Upper lobe of left lung (tissue), 6 donors: ENCODE results near the gene ZNF205. TPM values are rescaled to one million over a fixed set of nuclear protein-coding genes. Genes with fewer than 3 reads are reported as not detected.
A peak's percentile ranks its signal among the peaks of the same experiment; 100 is the strongest.

ENCODE experiments used
- ATAC-seq, 2 donors: fragments of 200-7000 bp; cut with Tn5 transposase; one replicate each; pipeline ENCODE4 v1.9.1; 2022; ENCODE audit warnings: mild to moderate bottlenecking in 2 of 2, moderate library complexity in 2 of 2; ENCODE audit not compliant: low FRiP score in 2 of 2
- DNase-seq, 2 donors: peaks; one replicate each; pipeline ENCODE4 v3.0.0-alpha.2; 2019 to 2020
- H3K27ac ChIP-seq, 4 donors: fragments of 200-600 bp; sonication (generic); one replicate each; pipeline ENCODE4 v1.5.1; 2016 to 2019
- H3K27me3 ChIP-seq, 4 donors: fragments of 200-600 bp; sonication (generic); one replicate each; pipeline ENCODE4 v1.5.1; 2017 to 2019
- H3K36me3 ChIP-seq, 4 donors: fragments of 200-600 bp; sonication (generic); one replicate each; pipeline ENCODE4 v1.5.1; 2016 to 2019
- H3K4me1 ChIP-seq, 4 donors: fragments of 200-600 bp; sonication (generic); one replicate each; pipeline ENCODE4 v1.5.1; 2018 to 2019
- H3K4me3 ChIP-seq, 4 donors: fragments of 200-600 bp; sonication (generic); one replicate each; pipeline ENCODE4 v1.5.1; 2017 to 2019; ENCODE audit warnings: mild to moderate bottlenecking in 2 of 4, moderate library complexity in 1 of 4
- H3K9me3 ChIP-seq, 4 donors: fragments of 200-600 bp; sonication (generic); one replicate each; pipeline ENCODE4 v1.5.1; 2018 to 2019
- CTCF ChIP-seq, 6 experiments: fragments of 450-650 bp in 4 of 6; fragments of 200-600 bp in 2 of 6; sonication (generic) in 2 of 6; IDR thresholded peaks; one replicate each; pipeline ENCODE4 v1.5.1; 2016 to 2019; ENCODE audit warnings: antibody characterized with exemption in 6 of 6
- EP300 ChIP-seq, 4 donors: sonication (generic); formaldehyde crosslinking; IDR thresholded peaks; one replicate each; pipeline ENCODE4 v1.5.1; 2017; ENCODE audit warnings: antibody characterized with exemption in 4 of 4, control low read depth in 2 of 4
- POLR2A ChIP-seq, 4 donors: fragments of 450-650 bp; IDR thresholded peaks; one replicate each; pipeline ENCODE4 v1.5.1; 2016 to 2017; ENCODE audit warnings: antibody characterized with exemption in 4 of 4, mild to moderate bottlenecking in 2 of 4
- POLR2AphosphoS5 ChIP-seq, 2 donors: sonication (generic); formaldehyde crosslinking; IDR thresholded peaks; one replicate each; pipeline ENCODE4 v1.5.1; 2017; ENCODE audit warnings: antibody characterized with exemption in 2 of 2
- WGBS, 2 donors: methylation state at CpG; one replicate each; pipeline ENCODE4 v1.1.5; 2017 to 2018; 5-methylcytosine and 5-hydroxymethylcytosine counted together
- total RNA-seq, 6 donors: library from RNA; depleted of rRNA in 4 of 6; stranded (reverse); fragments of >200 nt in 4 of 6; gene quantifications; one replicate each; pipeline versions ENCODE4 v1.1.0 to v1.2.1, GENCODE V29; 2016 to 2021
- donor health status: DM: no; HTN: no; CAD: no; lungs with moderate emphysema.
- donor health status: DM: no; HTN: yes; CAD: no; lungs with severe emphysema.

Gene ZNF205
- total RNA-seq, 6 donors from 2014 or later = 13.8 to 25.2 (median 16.8) TPM

GRCh38 chr16:3145660-3146059, 33.3 kb downstream of the ZNF205 start:
- DNase-seq (peak in 1 of 2 donors; percentile 70), ATAC-seq (no peak)
- H3K9me3 ChIP-seq = no peaks in the 10 kb centered on the region
- TF ChIP-seq CTCF (IDR thresholded peaks at IDR 0.05) = no peak
- TF ChIP-seq EP300 (IDR thresholded peaks at IDR 0.05) = no peak
- no peak for TF ChIP-seq POLR2A (IDR thresholded peaks at IDR 0.05)
- no peak for TF ChIP-seq POLR2AphosphoS5 (IDR thresholded peaks at IDR 0.05)
- H3K27ac ChIP-seq = no peak overlapping the region
- no peaks in the 10 kb centered on the region for H3K27me3 ChIP-seq
- H3K4me1 ChIP-seq = peaks cover under 1 to 13% (median 8%) of the 10 kb centered on the region in 4 donors
- 71 to 83% methylated on average over 9 to 11 of the region's 12 CpGs for WGBS, 2 donors
- H3K36me3 ChIP-seq = peaks cover 0 to 24% (median 21%) of the 10 kb centered on the region in 4 donors
- no peak overlapping the region for H3K4me3 ChIP-seq

- Histone ChIP-seq H3K27me3 (no peaks in the 10 kb centered on the region), H3K4me3 (no peak overlapping the region), H3K27ac (no peak overlapping the region), H3K36me3 (peaks cover 0 to 9% (median 7%) of the 10 kb centered on the region in 4 donors), H3K4me1 (peaks cover 16 to 28% (median 22%) of the 10 kb centered on the region in 4 donors), H3K9me3 (no peaks in the 10 kb centered on the region)
- ATAC-seq (no peak), DNase-seq (peak in 1 of 2 donors; percentile 81)
- no peak for TF ChIP-seq POLR2A (IDR thresholded peaks at IDR 0.05)
- TF ChIP-seq CTCF (IDR thresholded peaks at IDR 0.05) = no peak
- TF ChIP-seq POLR2AphosphoS5 (IDR thresholded peaks at IDR 0.05) = no peak
- TF ChIP-seq EP300 (IDR thresholded peaks at IDR 0.05) = no peak
- 91 to 92% methylated on average over 14 of the region's 16 CpGs for WGBS, 2 donors
Measured at GRCh38 chr16:3147046-3147756, 34.8 kb downstream of the ZNF205 start.

- Histone ChIP-seq H3K4me1 (peaks cover 21 to 34% (median 27%) of the 10 kb centered on the region in 4 donors), H3K4me3 (no peak overlapping the region), H3K36me3 (peaks cover 0 to 3% (median 1%) of the 10 kb centered on the region in 4 donors), H3K27me3 (no peaks in the 10 kb centered on the region), H3K9me3 (no peaks in the 10 kb centered on the region), H3K27ac (no peak overlapping the region)
- DNase-seq (no peak), ATAC-seq (no peak)
- TF ChIP-seq POLR2A (IDR thresholded peaks at IDR 0.05) (no peak), CTCF (IDR thresholded peaks at IDR 0.05) (no peak), EP300 (IDR thresholded peaks at IDR 0.05) (no peak), POLR2AphosphoS5 (IDR thresholded peaks at IDR 0.05) (no peak)
- WGBS, 2 donors = 89 to 95% methylated on average over 5 of the region's 5 CpGs
Measured at GRCh38 chr16:3147757-3148104, 35.3 kb downstream of the ZNF205 start.

- TF ChIP-seq CTCF (IDR thresholded peaks at IDR 0.05) = no peak
- TF ChIP-seq POLR2A (IDR thresholded peaks at IDR 0.05) = no peak
- no peak overlapping the region for H3K27ac ChIP-seq
- DNase-seq (no peak), ATAC-seq (no peak)
- WGBS, 2 donors = 91 to 94% methylated on average over 6 to 13 of the region's 13 CpGs
- no peaks in the 10 kb centered on the region for H3K27me3 ChIP-seq
- no peaks in the 10 kb centered on the region for H3K9me3 ChIP-seq
- H3K36me3 ChIP-seq = no peaks in the 10 kb centered on the region
- peaks cover 21 to 36% (median 28%) of the 10 kb centered on the region in 4 donors for H3K4me1 ChIP-seq
- no peak overlapping the region for H3K4me3 ChIP-seq
Measured at GRCh38 chr16:3148256-3149192, 36.1 kb downstream of the ZNF205 start.
